Astrocyte of the spinal cord (primary cell): ENCODE results near the gene LHFPL3.

Experiments used
- DNase-seq: peaks from one replicate; pipeline ENCODE4 v3.0.0; 2011; ENCODE audit warnings: low read depth, low spot score
- H3K4me3 ChIP-seq: 2 replicates; pipeline ENCODE4 v1.5.1; 2011; ENCODE audit warnings: low read depth, mild to moderate bottlenecking, low read length, moderate library complexity
- in situ Hi-C: cut with HindIII; loops from 2 replicates; pipeline ENCODE4 v1.10.0; 2017; ENCODE audit warnings: low sequenced_read_pairs
- TF ChIP-seq, protein P1 (sequence below): IDR thresholded peaks from 2 replicates; pipeline ENCODE4 v1.5.1; 2012; ENCODE audit warnings: low read depth, mild to moderate bottlenecking, low read length, inconsistent platforms

LHFPL3 gene

DNA sequence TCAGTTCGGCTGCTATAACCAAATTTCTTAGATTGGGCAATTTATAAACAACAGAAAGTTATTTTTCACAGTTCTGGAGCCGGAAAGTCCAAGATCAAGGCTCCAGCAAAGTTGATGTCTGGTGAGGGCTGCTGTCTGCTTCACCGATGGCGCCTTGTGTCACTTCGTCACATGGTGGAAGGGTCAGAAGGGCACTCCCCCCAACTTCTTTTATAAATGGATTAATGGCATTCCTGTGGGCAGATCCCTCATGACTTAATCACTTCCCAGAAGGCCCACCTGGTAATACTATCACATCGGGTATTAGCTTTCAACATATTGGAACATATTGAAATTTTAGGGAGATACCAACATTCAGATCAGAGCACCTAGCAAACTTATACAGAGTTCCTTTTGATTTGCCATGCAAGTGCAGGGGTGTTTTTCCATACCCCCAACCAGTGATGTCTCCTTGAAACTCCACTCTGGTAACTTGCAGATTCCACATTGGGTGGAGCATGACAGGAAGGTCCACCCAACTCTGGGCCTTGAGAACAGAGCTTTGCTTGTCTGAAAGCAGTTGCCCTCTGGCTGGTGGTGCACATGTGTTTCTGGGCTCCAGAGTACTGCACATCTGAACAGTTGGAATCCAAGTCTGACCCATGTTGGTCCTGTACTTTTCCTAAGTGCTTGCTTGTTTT, 600.5 kb downstream of the LHFPL3 start:
- in situ Hi-C loops: no loop called here
- DNase-seq: no peak
- TF ChIP-seq, protein P1, sequence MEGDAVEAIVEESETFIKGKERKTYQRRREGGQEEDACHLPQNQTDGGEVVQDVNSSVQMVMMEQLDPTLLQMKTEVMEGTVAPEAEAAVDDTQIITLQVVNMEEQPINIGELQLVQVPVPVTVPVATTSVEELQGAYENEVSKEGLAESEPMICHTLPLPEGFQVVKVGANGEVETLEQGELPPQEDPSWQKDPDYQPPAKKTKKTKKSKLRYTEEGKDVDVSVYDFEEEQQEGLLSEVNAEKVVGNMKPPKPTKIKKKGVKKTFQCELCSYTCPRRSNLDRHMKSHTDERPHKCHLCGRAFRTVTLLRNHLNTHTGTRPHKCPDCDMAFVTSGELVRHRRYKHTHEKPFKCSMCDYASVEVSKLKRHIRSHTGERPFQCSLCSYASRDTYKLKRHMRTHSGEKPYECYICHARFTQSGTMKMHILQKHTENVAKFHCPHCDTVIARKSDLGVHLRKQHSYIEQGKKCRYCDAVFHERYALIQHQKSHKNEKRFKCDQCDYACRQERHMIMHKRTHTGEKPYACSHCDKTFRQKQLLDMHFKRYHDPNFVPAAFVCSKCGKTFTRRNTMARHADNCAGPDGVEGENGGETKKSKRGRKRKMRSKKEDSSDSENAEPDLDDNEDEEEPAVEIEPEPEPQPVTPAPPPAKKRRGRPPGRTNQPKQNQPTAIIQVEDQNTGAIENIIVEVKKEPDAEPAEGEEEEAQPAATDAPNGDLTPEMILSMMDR: no peak

DNA sequence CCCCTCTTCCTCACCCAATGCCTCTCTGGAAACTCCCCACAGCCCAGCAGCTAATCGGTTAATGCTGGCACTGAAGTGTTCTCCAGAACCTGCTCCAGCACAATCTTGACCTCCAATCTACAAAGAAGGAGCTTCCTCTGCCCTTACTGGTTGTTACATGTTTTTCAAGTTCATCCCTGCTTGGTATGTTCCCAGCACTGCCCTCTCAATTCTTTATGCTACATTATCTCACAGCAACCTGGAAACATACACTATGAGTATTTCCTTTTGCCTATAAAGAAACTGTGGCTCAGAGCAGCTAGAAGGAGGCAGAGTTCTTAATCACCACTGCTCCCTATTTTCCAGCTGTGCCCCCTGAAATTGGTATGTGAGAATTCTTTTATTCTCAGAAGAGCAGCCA, 601.5 kb downstream of the LHFPL3 start:
- in situ Hi-C loops: no loop called here
- TF ChIP-seq, protein P1: no peak
- no peak overlapping the region for H3K4me3 ChIP-seq
- no peak for DNase-seq

More for the DNA sequence above, 600.5 kb downstream of the LHFPL3 start:
- no peak overlapping the region for H3K4me3 ChIP-seq

DNA sequence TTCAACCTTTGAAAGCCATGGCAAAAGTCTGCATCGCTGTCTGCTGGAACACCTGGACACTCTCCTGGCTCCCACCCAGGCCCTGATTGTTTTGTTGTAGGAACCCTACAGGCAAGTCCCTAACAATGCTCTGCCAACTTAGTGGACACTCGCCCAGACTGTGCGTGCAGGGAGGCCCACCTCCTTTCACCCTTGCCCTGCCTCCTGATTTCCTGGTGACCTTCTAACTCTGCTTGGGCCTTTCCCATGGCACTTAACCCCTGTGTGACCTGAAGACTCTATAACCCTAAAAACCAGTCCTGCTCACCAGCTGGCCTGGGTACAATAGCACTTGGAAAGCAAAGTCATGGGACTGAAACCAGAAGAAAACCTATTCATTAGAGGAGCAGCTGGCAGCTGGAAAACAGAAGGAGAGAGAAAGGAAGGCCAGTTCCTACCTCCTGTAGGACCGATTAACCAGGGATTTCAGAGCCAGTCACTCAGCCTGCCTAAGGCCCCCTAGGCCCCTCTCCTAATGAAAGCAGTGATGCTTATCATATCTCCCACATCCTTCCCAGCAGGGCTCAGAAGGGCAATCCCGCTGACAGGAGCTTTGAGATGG, 602.9 kb downstream of the LHFPL3 start:
- no peak for DNase-seq
- H3K4me3 ChIP-seq: no peak overlapping the region
- in situ Hi-C loops: no loop called here
- TF ChIP-seq, protein P1: no peak

DNA sequence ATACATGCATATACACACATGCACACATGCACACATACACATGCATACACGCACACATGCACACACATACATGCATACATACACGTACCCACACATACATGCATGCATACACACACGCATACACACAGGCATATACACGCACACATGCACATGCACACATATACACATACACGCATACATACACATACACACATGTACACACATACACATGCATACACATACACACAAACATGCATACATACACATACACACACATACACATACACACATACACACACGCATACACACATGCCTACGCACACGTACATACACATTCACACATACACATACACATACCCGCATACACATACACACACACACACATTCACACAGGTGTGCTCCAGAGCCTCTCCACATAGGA, 604.6 kb downstream of the LHFPL3 start:
- no peak for DNase-seq
- TF ChIP-seq, protein P1: no peak
- H3K4me3 ChIP-seq: no peak overlapping the region
- in situ Hi-C loops: no loop called here

DNA sequence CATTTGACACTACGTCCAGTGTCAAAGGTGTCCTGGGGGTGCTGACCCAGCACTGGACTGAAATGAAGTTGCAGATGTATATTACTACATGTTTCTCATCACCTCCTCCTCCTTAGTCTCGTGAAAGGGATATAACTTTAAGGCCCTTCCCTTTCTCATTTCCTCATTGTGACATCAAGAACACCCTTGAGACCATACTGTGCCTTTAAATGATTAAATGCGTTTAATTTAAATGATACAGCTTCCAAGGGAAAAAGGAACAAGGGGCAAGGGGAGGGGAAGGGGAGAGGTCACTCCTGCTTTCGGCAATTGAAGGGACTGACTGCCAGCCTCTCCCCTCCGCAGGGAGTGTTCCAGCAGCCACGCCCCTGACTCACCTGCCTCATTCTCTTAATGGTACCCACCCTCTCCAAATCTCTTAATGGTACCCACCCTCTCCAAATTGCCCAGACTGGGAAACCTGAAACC, 605.2 kb downstream of the LHFPL3 start:
- no peak overlapping the region for H3K4me3 ChIP-seq
- in situ Hi-C loops: no loop called here
- no peak for DNase-seq
- TF ChIP-seq, protein P1: no peak

DNA sequence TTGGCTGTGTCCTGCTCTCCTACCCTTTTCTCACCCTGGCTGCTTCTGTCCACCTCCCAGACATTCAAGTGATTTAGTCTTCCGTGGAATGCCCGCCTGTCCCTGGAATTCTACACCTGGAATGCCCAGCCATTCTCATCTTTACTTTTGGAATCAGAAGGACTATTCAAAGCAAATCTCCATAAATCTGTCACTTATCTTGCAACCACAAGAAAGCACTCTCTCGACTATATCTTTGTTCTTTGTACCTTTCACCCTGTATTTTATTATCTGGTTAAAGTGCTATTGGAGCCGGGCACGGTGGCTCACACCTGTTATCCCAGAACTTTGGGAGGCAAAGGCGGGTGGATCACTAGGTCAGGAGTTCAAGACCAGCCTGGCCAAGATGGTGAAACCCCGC, 606.3 kb downstream of the LHFPL3 start:
- in situ Hi-C loops: no loop called here
- no peak overlapping the region for H3K4me3 ChIP-seq
- DNase-seq: no peak
- TF ChIP-seq, protein P1: no peak
